WI38 (cell line): Measurements from ENCODE around the gene LYZL1.

Source experiments
- H3K4me3 ChIP-seq: 2 replicates; pipeline ENCODE4 v1.5.1; 2011; ENCODE audit warnings: low read depth, mild to moderate bottlenecking, control low read depth, low read length
- CTCF ChIP-seq: IDR thresholded peaks from 2 replicates; pipeline ENCODE4 v1.5.1; 2012; ENCODE audit warnings: low read depth, mild to moderate bottlenecking, control low read depth, low read length

Gene LYZL1

DNA sequence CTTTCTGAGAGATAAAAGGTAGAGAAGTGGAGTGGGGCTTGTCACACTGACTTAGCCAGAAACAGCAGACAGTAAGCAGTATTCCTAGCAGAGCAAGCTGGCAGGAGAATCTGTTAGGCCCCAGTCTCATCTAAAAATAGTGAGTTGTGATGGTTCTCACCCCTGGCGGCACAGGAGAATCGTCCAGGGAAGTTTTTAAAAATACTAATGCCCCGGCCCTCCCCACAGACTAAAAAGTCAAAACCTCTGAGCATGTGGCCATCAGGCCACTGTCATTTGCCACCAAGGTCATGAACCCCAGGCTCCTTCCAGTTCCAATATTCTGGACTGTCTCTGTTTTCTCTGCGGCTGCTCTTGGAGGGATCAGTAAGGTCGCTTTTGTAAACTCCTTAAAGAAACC is 34.0 kb downstream of the LYZL1 start:
- TF ChIP-seq CTCF, result no peak

GRCh38 chr10:29323367-29323766 is 34.5 kb downstream of the LYZL1 start:
- no peak overlapping the region for H3K4me3 ChIP-seq
- TF ChIP-seq CTCF, result no peak

More for the DNA sequence above, 34.0 kb downstream of the LYZL1 start:
- no peak overlapping the region for H3K4me3 ChIP-seq

DNA sequence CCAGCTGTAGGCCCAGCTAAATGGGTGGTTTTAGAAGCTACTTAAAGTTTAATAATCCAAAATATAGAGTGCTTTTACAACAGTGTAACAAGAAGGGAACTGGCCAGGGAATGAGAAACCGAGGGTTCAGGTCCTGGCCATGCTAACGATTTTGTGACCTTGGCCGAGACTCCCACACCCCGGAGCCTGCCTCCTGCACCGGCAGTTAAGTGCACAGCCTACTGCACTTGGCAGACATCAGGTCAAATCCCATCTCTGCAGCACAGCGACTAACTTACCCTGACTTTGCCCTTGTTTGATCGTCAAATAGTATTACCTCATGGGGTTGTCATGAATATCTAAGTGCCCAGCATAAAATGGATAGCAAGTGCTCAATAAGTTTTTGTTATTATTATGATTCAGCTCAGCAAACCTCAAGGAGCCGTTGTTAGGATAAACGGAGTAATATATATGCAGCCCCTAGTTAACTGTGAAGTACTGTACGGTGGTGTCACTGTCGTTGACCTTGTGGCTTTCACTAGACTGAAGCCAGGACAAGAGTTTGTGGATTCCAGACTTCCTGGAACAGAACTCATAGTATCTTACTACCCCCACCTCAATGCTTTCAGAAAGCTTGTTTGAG is 35.5 kb downstream of the LYZL1 start:
- TF ChIP-seq CTCF, result no peak

GRCh38 chr10:29326299-29326698 is 37.4 kb downstream of the LYZL1 start:
- no peak overlapping the region for H3K4me3 ChIP-seq
- TF ChIP-seq CTCF, result no peak

More for the DNA sequence above, 35.5 kb downstream of the LYZL1 start:
- H3K4me3 ChIP-seq, result no peak overlapping the region

DNA sequence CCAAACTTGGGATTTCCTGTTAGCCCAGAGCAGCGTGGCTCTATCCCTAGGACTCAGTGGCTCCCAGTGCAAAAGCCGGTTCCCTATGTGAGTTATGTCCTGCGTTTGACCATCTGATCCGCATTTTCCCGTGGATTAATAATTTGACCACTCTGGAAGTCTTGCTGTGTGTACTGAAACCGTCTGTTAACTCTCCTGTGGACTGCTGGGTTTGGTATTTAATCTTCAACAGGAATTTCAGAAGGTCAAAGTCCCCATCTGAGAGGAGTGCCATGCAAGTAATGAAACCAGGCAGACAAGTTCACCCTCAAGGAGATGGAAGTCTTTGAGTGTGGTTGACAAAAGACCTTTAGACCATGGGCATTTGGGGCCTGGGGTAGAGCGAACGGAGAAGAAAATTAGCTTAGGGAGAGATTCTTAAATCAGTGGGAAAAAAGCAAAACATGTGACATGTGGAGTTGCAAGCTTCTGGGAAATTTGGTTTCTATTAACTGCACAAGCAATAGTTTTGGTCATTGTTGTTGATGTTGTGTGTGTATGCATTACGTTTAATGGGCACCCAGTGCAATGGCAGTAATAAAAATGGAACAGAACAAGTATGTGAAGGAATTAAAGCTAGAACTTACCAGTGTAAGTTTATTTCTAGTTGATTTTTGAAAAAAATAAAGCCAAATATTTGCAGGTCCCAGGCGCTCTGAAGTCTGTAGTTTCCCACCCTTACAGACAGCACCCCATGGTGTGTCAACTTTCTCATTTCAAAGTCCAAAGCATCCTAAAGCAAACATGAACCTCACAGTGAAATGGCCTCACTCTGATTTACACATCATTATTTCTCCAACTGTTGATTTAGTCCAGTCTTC is 38.2 kb downstream of the LYZL1 start:
- H3K4me3 ChIP-seq, result no peak overlapping the region
- no peak for TF ChIP-seq CTCF

GRCh38 chr10:29327746-29328102 is 38.9 kb downstream of the LYZL1 start:
- no peak overlapping the region for H3K4me3 ChIP-seq
- no peak for TF ChIP-seq CTCF

GRCh38 chr10:29328983-29329382 is 40.1 kb downstream of the LYZL1 start:
- TF ChIP-seq CTCF, result no peak
- H3K4me3 ChIP-seq, result no peak overlapping the region
